Liver (tissue), 9 donors: ENCODE measurements around the gene HOXA4. TPM values are rescaled to one million over a fixed set of nuclear protein-coding genes. Genes with fewer than 3 reads are reported as not detected.

ENCODE experiments used
- DNase-seq: peaks from one replicate; pipeline ENCODE4 v3.0.0-alpha.2; 2017; ENCODE audit warnings: low spot score
- H3K27ac ChIP-seq, 2 donors: one replicate each; pipeline ENCODE4 v1.7.0; 2013; ENCODE audit warnings: inconsistent platforms in 2 of 2, low read length in 2 of 2, control low read depth in 1 of 2, low read depth in 1 of 2, mild to moderate bottlenecking in 1 of 2
- H3K27me3 ChIP-seq, 4 donors: one replicate each; pipeline versions ENCODE4 v1.6.1 to v1.7.0; 2013; ENCODE audit warnings: low read length in 3 of 4, inconsistent platforms in 1 of 4, mild to moderate bottlenecking in 1 of 4, moderate library complexity in 1 of 4; ENCODE audit not compliant: control insufficient read depth in 4 of 4, insufficient read depth in 4 of 4
- H3K36me3 ChIP-seq, 4 donors: one replicate each; pipeline versions ENCODE4 v1.6.1 to v1.7.0; 2013; ENCODE audit warnings: low read length in 3 of 4, mild to moderate bottlenecking in 3 of 4, low read depth in 1 of 4, moderate library complexity in 1 of 4; ENCODE audit not compliant: control insufficient read depth in 4 of 4, insufficient read depth in 3 of 4
- H3K4me1 ChIP-seq, 4 donors: one replicate each; pipeline versions ENCODE4 v1.6.1 to v1.7.0; 2013; ENCODE audit warnings: low read length in 3 of 4, mild to moderate bottlenecking in 3 of 4, moderate library complexity in 1 of 4; ENCODE audit not compliant: control insufficient read depth in 4 of 4, insufficient read depth in 4 of 4
- H3K4me3 ChIP-seq, 3 donors: one replicate each; pipeline versions ENCODE4 v1.6.1 to v1.7.0; 2013; ENCODE audit warnings: low read length in 3 of 3, control low read depth in 1 of 3, low read depth in 1 of 3, mild to moderate bottlenecking in 1 of 3
- H3K9ac ChIP-seq, 2 donors: one replicate each; pipeline ENCODE4 v1.7.0; 2013; ENCODE audit warnings: low read length in 2 of 2, mild to moderate bottlenecking in 2 of 2, moderate library complexity in 2 of 2, control low read depth in 1 of 2, low read depth in 1 of 2
- H3K9me3 ChIP-seq, 4 donors: one replicate each; pipeline versions ENCODE4 v1.6.1 to v1.7.0; 2013; ENCODE audit warnings: low read length in 3 of 4; ENCODE audit not compliant: control insufficient read depth in 4 of 4
- ATF3 ChIP-seq: IDR thresholded peaks from 2 replicates; pipeline ENCODE4 v1.6.1; 2016; ENCODE audit warnings: antibody characterized with exemption
- CTCF ChIP-seq: fragments of 150-350 bp; IDR thresholded peaks from 2 replicates; pipeline ENCODE4 v1.5.1; 2017; ENCODE audit warnings: improper control_type of control experiment, low read depth, low read length; ENCODE audit not compliant: missing input control
- EGR1 ChIP-seq, 2 donors: IDR thresholded peaks; 2 replicates each; pipeline ENCODE4 v1.6.1; 2016 to 2018; ENCODE audit warnings: antibody characterized with exemption in 2 of 2, low read depth in 2 of 2
- FOXA1 ChIP-seq: IDR thresholded peaks from 2 replicates; pipeline ENCODE4 v1.6.1; 2016; ENCODE audit warnings: antibody characterized with exemption
- FOXA2 ChIP-seq: IDR thresholded peaks from 2 replicates; pipeline ENCODE4 v1.6.1; 2016; ENCODE audit warnings: antibody characterized with exemption
- GABPA ChIP-seq, 2 donors: IDR thresholded peaks in 1 of 2; conservative IDR thresholded peaks in 1 of 2; 2 replicates each; pipeline ENCODE4 v1.6.1; 2016; ENCODE audit warnings: antibody characterized with exemption in 2 of 2, mild to moderate bottlenecking in 1 of 2, moderate library complexity in 1 of 2
- HNF4A ChIP-seq, 2 donors: conservative IDR thresholded peaks; 2 replicates each; pipeline ENCODE4 v1.6.1; 2016; ENCODE audit warnings: antibody characterized with exemption in 2 of 2, mild to moderate bottlenecking in 2 of 2
- HNF4G ChIP-seq: IDR thresholded peaks from 2 replicates; pipeline ENCODE4 v1.6.1; 2016; ENCODE audit warnings: antibody characterized with exemption
- JUND ChIP-seq, 2 donors: IDR thresholded peaks; 2 replicates each; pipeline ENCODE4 v1.6.1; 2016; ENCODE audit warnings: antibody characterized with exemption in 2 of 2
- MAX ChIP-seq: IDR thresholded peaks from 2 replicates; pipeline ENCODE4 v1.6.1; 2016; ENCODE audit warnings: antibody characterized with exemption
- NR2F2 ChIP-seq: IDR thresholded peaks from 2 replicates; pipeline ENCODE4 v1.6.1; 2016; ENCODE audit warnings: antibody characterized with exemption
- RAD21 ChIP-seq, 2 donors: IDR thresholded peaks; 2 replicates each; pipeline ENCODE4 v1.6.1; 2016; ENCODE audit warnings: antibody characterized with exemption in 2 of 2, mild to moderate bottlenecking in 2 of 2
- REST ChIP-seq: IDR thresholded peaks from 2 replicates; pipeline ENCODE4 v1.6.1; 2016; ENCODE audit warnings: antibody characterized with exemption, mild to moderate bottlenecking
- RXRA ChIP-seq, 2 donors: IDR thresholded peaks; 2 replicates each; pipeline ENCODE4 v1.6.1; 2017 to 2018; ENCODE audit warnings: antibody characterized with exemption in 2 of 2, mild to moderate bottlenecking in 1 of 2
- SP1 ChIP-seq: IDR thresholded peaks from 2 replicates; pipeline ENCODE4 v1.6.1; 2018; ENCODE audit warnings: antibody characterized with exemption, mild to moderate bottlenecking
- TAF1 ChIP-seq: conservative IDR thresholded peaks from 2 replicates; pipeline ENCODE4 v1.6.1; 2016; ENCODE audit warnings: antibody characterized with exemption, mild to moderate bottlenecking
- YY1 ChIP-seq: IDR thresholded peaks from 2 replicates; pipeline ENCODE4 v1.6.1; 2016; ENCODE audit warnings: antibody characterized with exemption, mild to moderate bottlenecking
- WGBS: extraction: QIAGEN DNeasy Blood & Tissue Kit; methylation state at CpG from one replicate; pipeline ENCODE4 v1.1.7; 2013; 5-methylcytosine and 5-hydroxymethylcytosine counted together
- polyA plus RNA-seq, 2 donors: library from polyadenylated mRNA; stranded (reverse) in 1 of 2; unstranded in 1 of 2; fragments of 200-250 nt in 1 of 2; fragments of >200 nt in 1 of 2; fragmentation: Nextera tagmentation in 1 of 2; extraction: Ambion mirVana in 1 of 2; gene quantifications; one replicate each; pipeline versions ENCODE4 v1.2.1 to v1.2.3, GENCODE V29; 2013 to 2015
- total RNA-seq, 2 donors: library from RNA; depleted of rRNA; stranded (reverse); fragments of >200 nt; gene quantifications; one replicate each; pipeline ENCODE4 v1.2.3, GENCODE V29; 2014
- donor health status: healthy.
- donor health status: healthy.
- donor health status: healthy.
- donor health status: healthy.
- donor health status: healthy.

Gene HOXA4
- total and polyA plus RNA-seq, 4 donors = 0.17 to 1.1 (median 0.30) TPM

DNA sequence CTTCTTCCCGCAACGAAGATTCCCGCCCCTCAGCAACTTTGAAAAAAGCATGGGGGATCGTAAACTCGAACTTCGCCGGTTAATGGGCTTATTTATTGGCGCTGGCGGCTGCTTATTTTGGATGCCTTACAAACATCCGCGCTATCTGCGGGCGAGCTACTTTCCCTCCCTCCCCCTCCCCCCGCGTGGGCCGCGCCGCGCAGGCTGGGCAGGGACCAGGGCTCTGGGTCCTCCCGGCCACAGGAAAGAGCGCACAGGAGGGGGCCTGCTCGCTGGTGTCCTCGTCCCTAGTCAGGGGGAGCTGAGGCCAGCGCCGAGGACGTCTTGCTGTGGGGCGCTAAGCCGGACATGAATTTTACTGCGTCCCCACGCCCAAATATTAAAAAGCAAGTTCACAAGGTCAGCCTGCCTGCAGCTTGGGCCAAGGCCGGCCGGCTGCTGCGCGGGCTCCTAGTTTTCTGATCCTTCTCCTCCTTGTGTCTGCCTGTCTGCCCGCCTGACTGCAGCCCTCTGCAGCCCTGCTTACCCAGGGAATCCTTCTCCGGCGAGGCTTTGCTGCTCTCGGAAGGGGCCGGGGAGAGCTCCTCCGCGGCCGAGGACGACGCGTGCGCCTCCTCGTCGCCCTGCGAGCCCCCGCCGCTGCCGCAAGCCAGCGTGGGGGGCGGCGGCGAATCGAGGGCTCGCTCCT is 42.4 kb upstream of the HOXA4 start:
- TF ChIP-seq YY1 (no peak), FOXA1 (no peak), CTCF (no peak), MAX (no peak), ATF3 (no peak), EGR1 (IDR thresholded peaks at IDR 0.05; ENCODE audit: low read depth in 2 of 2) (no peak), HNF4A (conservative IDR thresholded peaks at IDR 0.05) (no peak), REST (no peak), SP1 (no peak), GABPA (IDR thresholded peaks at IDR 0.05 in 1 of 2, conservative IDR thresholded peaks at IDR 0.05 in 1 of 2) (no peak), TAF1 (no peak), RXRA (IDR thresholded peaks at IDR 0.05) (no peak), JUND (IDR thresholded peaks at IDR 0.05) (no peak), RAD21 (IDR thresholded peaks at IDR 0.05) (no peak), NR2F2 (no peak), FOXA2 (no peak), HNF4G (no peak)
- H3K4me1 ChIP-seq = peaks cover 9 to 15% (median 12%) of the 10 kb centered on the region in 4 donors
- WGBS = 4% methylated on average over 58 of the region's 58 CpGs
- H3K4me3 ChIP-seq = peak overlapping the region in 1 of 3 donors; percentile 55
- peaks cover 17 to 64% (median 33%) of the 10 kb centered on the region in 4 donors for H3K27me3 ChIP-seq
- DNase-seq = no peak
- H3K27ac ChIP-seq = no peak overlapping the region
- H3K9ac ChIP-seq = no peak overlapping the region
- H3K9me3 ChIP-seq = peaks cover 0 to 2% (median 0%) of the 10 kb centered on the region in 4 donors
- H3K36me3 ChIP-seq = no peaks in the 10 kb centered on the region

DNA sequence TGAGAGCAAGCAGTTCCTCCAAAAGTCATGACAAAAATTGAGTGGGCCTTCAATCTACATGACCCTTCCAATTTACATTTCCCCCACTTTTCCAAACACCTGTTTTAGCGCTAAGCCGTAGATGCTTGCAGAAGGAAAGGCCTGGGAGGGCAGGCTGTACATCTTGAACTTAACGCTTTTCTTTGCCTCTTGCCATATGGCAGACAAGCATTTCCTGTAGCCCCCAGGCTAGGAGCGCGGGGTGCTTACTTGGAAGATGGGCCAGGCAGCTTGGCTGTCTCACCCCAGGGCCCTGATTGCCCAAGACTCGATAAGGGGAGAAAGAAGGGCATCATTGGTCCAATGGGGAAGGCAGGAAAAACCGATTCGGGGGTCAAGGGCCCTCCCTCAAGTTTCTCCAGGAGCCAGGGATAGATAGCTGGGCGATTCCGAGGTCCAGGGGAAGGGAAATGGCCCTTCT is 41.8 kb upstream of the HOXA4 start:
- peaks cover 12 to 64% (median 32%) of the 10 kb centered on the region in 4 donors for H3K27me3 ChIP-seq
- TF ChIP-seq RXRA (IDR thresholded peaks at IDR 0.05) = no peak
- TF ChIP-seq FOXA1 = no peak
- TF ChIP-seq TAF1 = no peak
- no peak for TF ChIP-seq REST
- no peak for TF ChIP-seq CTCF
- no peak for TF ChIP-seq RAD21 (IDR thresholded peaks at IDR 0.05)
- no peak for TF ChIP-seq EGR1 (IDR thresholded peaks at IDR 0.05; ENCODE audit: low read depth in 2 of 2)
- no peak for TF ChIP-seq HNF4G
- TF ChIP-seq MAX = no peak
- TF ChIP-seq YY1 = no peak

More for the DNA sequence above, 41.8 kb upstream of the HOXA4 start:
- Histone ChIP-seq H3K9me3 (peaks cover 0 to 2% (median under 1%) of the 10 kb centered on the region in 4 donors), H3K4me1 (peaks cover 9 to 15% (median 12%) of the 10 kb centered on the region in 4 donors), H3K36me3 (no peaks in the 10 kb centered on the region), H3K27ac (no peak overlapping the region), H3K4me3 (no peak overlapping the region), H3K9ac (no peak overlapping the region)
- DNase-seq = no peak
- WGBS = 8% methylated on average over 10 of the region's 10 CpGs
